GM12878 (cell line): ENCODE results near the gene TMEM236. TPM values are rescaled to one million over a fixed set of nuclear protein-coding genes. Genes with fewer than 3 reads are reported as not detected.
A peak's percentile ranks its signal among the peaks of the same experiment; 100 is the strongest.

Experiments
- ATAC-seq: fragments of 200-7000 bp; cut with Tn5 transposase; 3 replicates; pipeline ENCODE4 v1.9.1; 2020; ENCODE audit warnings: mild to moderate bottlenecking, moderate library complexity
- BruUV-seq: library from RNA; stranded (reverse); fragments of 400-500 nt; replicated peaks from 2 replicates; lab custom pipeline; 2021; lab: Mats Ljungman, UMichigan
- CTCF ChIA-PET: fragments of 300-600 bp; sonication (Branson Sonifier 250); formaldehyde crosslinking; extraction: SDS; loops from one replicate; lab custom pipeline; 2021; ENCODE audit warnings: inconsistent platforms; lab: Yijun Ruan, JAX
- POLR2A ChIA-PET: fragments of 350-600 bp; formaldehyde crosslinking; extraction: SDS; loops from one replicate; lab custom pipeline; 2021; ENCODE audit warnings: inconsistent platforms; lab: Charles Lee
- RAD21 ChIA-PET: fragments of 300-600 bp; sonication (Branson Sonifier 250); formaldehyde crosslinking; loops from one replicate; lab custom pipeline; 2023; ENCODE audit warnings: antibody characterized with exemption; ENCODE audit not compliant: unreplicated experiment; lab: Charles Lee
- SMC1A ChIA-PET: fragments of 300-600 bp; sonication (Branson Sonifier 250); formaldehyde crosslinking; loops from one replicate; lab custom pipeline; 2023; ENCODE audit not compliant: unreplicated experiment, uncharacterized antibody; lab: Charles Lee
- DNase-seq: peaks from one replicate; pipeline ENCODE4 v3.0.0-alpha.2; 2011; ENCODE audit warnings: low read depth, low spot score
- FAIRE-seq: peaks from 3 replicates; lab custom pipeline; 2011; peaks lifted over from hg19 to GRCh38; lab: Jason Lieb, UNC
- H2AFZ ChIP-seq: 2 replicates; pipeline ENCODE4 v1.6.0; 2011; ENCODE audit warnings: low read depth, low read length, control low read depth; ENCODE audit not compliant: control insufficient read depth
- H3K27ac ChIP-seq: 2 replicates; pipeline ENCODE4 v1.5.1; 2011; ENCODE audit warnings: control low read depth; ENCODE audit not compliant: control insufficient read depth, insufficient read depth
- H3K27me3 ChIP-seq, 2 experiments: replicated peaks in 1 of 2; 2 replicates each; pipeline versions ENCODE4 v1.6.0 to v1.6.1; 2011; ENCODE audit warnings: low read length in 1 of 2; ENCODE audit not compliant: control insufficient read depth in 2 of 2, insufficient read depth in 2 of 2
- H3K36me3 ChIP-seq, 2 experiments: 2 replicates each; pipeline ENCODE4 v1.5.1; 2011; ENCODE audit warnings: low read length in 1 of 2; ENCODE audit not compliant: control insufficient read depth in 2 of 2, insufficient read depth in 2 of 2
- H3K4me1 ChIP-seq: 2 replicates; pipeline ENCODE4 v1.6.1; 2011; ENCODE audit warnings: mild to moderate bottlenecking, low read length, moderate library complexity, mixed read lengths; ENCODE audit not compliant: control insufficient read depth, insufficient read depth
- H3K4me2 ChIP-seq: 2 replicates; pipeline ENCODE4 v1.6.0; 2011; ENCODE audit warnings: control low read depth; ENCODE audit not compliant: control insufficient read depth, insufficient read depth
- H3K4me3 ChIP-seq: fragments of 200-600 bp; sonication (generic); 2 replicates; pipeline ENCODE4 v1.5.1; 2016
- H3K79me2 ChIP-seq: 2 replicates; pipeline ENCODE4 v1.6.0; 2011; ENCODE audit warnings: low read length; ENCODE audit not compliant: control insufficient read depth, insufficient read depth
- H3K9ac ChIP-seq: 2 replicates; pipeline ENCODE4 v1.8.0; 2011; ENCODE audit warnings: low read length, control low read depth, mixed read lengths; ENCODE audit not compliant: control insufficient read depth, insufficient read depth
- H3K9me3 ChIP-seq: replicated peaks from 3 replicates; pipeline ENCODE4 v1.5.1; 2011; ENCODE audit warnings: mild to moderate bottlenecking, low read length; ENCODE audit not compliant: control insufficient read depth, insufficient read depth
- H4K20me1 ChIP-seq: 2 replicates; pipeline ENCODE4 v1.6.0; 2011; ENCODE audit not compliant: control insufficient read depth, insufficient read depth
- BRCA1 ChIP-seq: IDR thresholded peaks from 2 replicates; pipeline ENCODE4 v1.6.1; 2011; ENCODE audit warnings: low read depth, low read length, improper control_type of control experiment
- GABPA ChIP-seq: IDR thresholded peaks from 2 replicates; pipeline ENCODE4 v1.6.1; 2014; ENCODE audit warnings: antibody characterized with exemption, low read depth, mild to moderate bottlenecking, inconsistent platforms
- RAD51 ChIP-seq: fragments of 450-650 bp; IDR thresholded peaks from 2 replicates; pipeline ENCODE4 v1.6.1; 2016; ENCODE audit warnings: moderate library complexity, mild to moderate bottlenecking, inconsistent platforms
- SPI1 ChIP-seq: IDR thresholded peaks from 2 replicates; pipeline ENCODE4 v1.6.1; 2011; ENCODE audit warnings: low read depth, mild to moderate bottlenecking, low read length, moderate library complexity, borderline replicate concordance; ENCODE audit not compliant: insufficient read depth
- TCF12 ChIP-seq: IDR thresholded peaks from 2 replicates; pipeline ENCODE4 v1.6.1; 2011; ENCODE audit warnings: low read depth, mild to moderate bottlenecking, low read length
- WGBS: methylation state at CpG from one replicate; pipeline ENCODE4 v1.1.6; 2016; ENCODE audit warnings: low lambda C conversion rate; ENCODE audit not compliant: insufficient replicate concordance, insufficient coverage; ENCODE audit errors: missing lambda C conversion rate; 5-methylcytosine and 5-hydroxymethylcytosine counted together
- in situ Hi-C: fragments of 300-500 bp; cut with MboI; formaldehyde crosslinking; loops from 9 replicates; pipeline ENCODE4 v1.14.3; 2018; ENCODE audit warnings: mixed read lengths
- intact Hi-C: fragments of 100-400 bp; cut with micrococcal nuclease; formaldehyde crosslinking; loops from one replicate; pipeline ENCODE4 v1.14.2; 2022; ENCODE audit not compliant: unreplicated experiment
- polyA plus RNA-seq, 11 experiments: library from polyadenylated mRNA; depleted of rRNA in 4 of 11; unstranded in 6 of 11; stranded (reverse) in 5 of 11; fragments of >200 nt; fragmentation: Nextera tagmentation in 4 of 11; fragmentation: Illumina TruSeq in 1 of 11; extraction: Ambion mirVana in 4 of 11; extraction: Trizol in 1 of 11; gene quantifications; 1 replicate in 1 of 11; 2 replicates in 10 of 11; pipeline versions ENCODE4 v1.2.1 to v1.2.3, GENCODE V29; 2011 to 2016; ENCODE audit warnings: inconsistent platforms in 2 of 11, missing spikeins in 2 of 11, low read depth in 1 of 11
- total RNA-seq, 4 experiments: library from RNA; depleted of rRNA in 3 of 4; stranded (reverse); fragments of >200 nt in 3 of 4; fragmentation: Illumina TruSeq in 1 of 4; extraction: Trizol in 1 of 4; gene quantifications; 2 replicates each; pipeline versions ENCODE4 v1.2.1 to v1.2.3, GENCODE V29; 2013 to 2021
- TF ChIP-seq, protein P1 (sequence below): fragments of 450-650 bp; IDR thresholded peaks from 2 replicates; pipeline ENCODE4 v1.6.1; 2016; ENCODE audit warnings: mild to moderate bottlenecking

Gene TMEM236
- total and polyA plus RNA-seq, 10 of the 15 experiments (the other 5 are each of a cell fraction or from before 2014, with no cell fraction given): 0.03 TPM; not detected in 9

DNA sequence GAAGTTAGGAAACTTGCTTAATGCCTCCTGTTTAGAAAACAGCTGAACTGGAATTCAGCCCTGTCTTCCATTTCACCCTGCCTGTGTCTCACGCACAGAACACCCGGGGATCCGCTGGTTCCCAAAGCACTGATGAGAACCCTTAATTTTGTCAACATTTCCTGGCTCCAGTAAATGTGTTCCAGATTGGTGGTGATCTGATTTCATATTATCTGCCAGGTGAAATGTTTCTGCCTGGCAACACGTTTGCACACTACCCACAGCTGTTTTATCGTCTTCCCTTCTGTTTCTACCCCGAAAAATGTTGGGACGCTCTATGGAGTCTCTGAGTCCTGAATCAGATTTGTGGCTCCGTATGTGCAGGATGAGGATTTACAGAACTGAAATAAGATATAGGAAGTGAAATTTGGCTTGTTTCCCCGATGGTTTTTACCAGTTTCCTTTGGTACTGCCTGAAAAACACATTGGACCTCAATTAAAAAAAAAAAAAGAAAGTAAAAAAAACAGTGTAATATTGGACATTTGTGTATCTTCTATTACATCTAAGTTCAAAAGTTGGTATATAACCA lies 86.2 kb downstream of the TMEM236 start:
- ChIA-PET POLR2A (no interaction called here), SMC1A (no interaction called here), RAD21 (no interaction called here), CTCF (interaction anchor here (1.9 kb wide), 1 partner anchor 10 kb away, joined by 6 read pairs; no protein-coding TSS in a partner anchor)
- TF ChIP-seq TCF12: no peak
- TF ChIP-seq SPI1: peak; percentile 64; the same call in 1 of the 2 replicates
- no peak for TF ChIP-seq BRCA1
- no peak for TF ChIP-seq RAD51
- TF ChIP-seq, protein P1, sequence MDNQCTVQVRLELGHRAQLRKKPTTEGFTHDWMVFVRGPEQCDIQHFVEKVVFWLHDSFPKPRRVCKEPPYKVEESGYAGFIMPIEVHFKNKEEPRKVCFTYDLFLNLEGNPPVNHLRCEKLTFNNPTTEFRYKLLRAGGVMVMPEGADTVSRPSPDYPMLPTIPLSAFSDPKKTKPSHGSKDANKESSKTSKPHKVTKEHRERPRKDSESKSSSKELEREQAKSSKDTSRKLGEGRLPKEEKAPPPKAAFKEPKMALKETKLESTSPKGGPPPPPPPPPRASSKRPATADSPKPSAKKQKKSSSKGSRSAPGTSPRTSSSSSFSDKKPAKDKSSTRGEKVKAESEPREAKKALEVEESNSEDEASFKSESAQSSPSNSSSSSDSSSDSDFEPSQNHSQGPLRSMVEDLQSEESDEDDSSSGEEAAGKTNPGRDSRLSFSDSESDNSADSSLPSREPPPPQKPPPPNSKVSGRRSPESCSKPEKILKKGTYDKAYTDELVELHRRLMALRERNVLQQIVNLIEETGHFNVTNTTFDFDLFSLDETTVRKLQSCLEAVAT: no peak
- TF ChIP-seq GABPA: no peak
- no peak overlapping the region for H3K9ac ChIP-seq
- FAIRE-seq (peak; percentile 80), ATAC-seq (peak; percentile 38), DNase-seq (no peak)
- BruUV-seq: no TSS peak
- no peaks in the 10 kb centered on the region for H3K4me1 ChIP-seq
- no peaks in the 10 kb centered on the region for H3K9me3 ChIP-seq
- H3K27me3 ChIP-seq: peaks cover 2 to 4% of the 10 kb centered on the region in 2 experiments; a peak in 1 of 4 replicates
- H3K4me2 ChIP-seq: no peak overlapping the region
- no peaks in the 10 kb centered on the region for H4K20me1 ChIP-seq
- no peaks in the 10 kb centered on the region for H3K79me2 ChIP-seq
- no peak overlapping the region for H3K27ac ChIP-seq
- H3K36me3 ChIP-seq: no peaks in the 10 kb centered on the region
- in situ Hi-C loops (no loop called here), intact Hi-C loops (no loop called here)
- WGBS: 15% methylated on average over 9 of the region's 9 CpGs
- no peak overlapping the region for H2AFZ ChIP-seq
- no peak overlapping the region for H3K4me3 ChIP-seq
